Endodermal cell (in vitro differentiated cells): ENCODE data around the gene IQCM. TPM values are rescaled to one million over a fixed set of nuclear protein-coding genes. Genes with fewer than 3 reads are reported as not detected.

Source experiments
- DNase-seq: peaks from one replicate; pipeline ENCODE4 v3.0.0-alpha.2; 2017
- H3K27ac ChIP-seq: 2 replicates; pipeline ENCODE4 v1.5.1; 2013; ENCODE audit warnings: mild to moderate bottlenecking, low read depth, low read length, moderate library complexity
- H3K27me3 ChIP-seq: 2 replicates; pipeline ENCODE4 v1.6.1; 2013; ENCODE audit warnings: mild to moderate bottlenecking, low read length, moderate library complexity; ENCODE audit not compliant: insufficient read depth, control insufficient read depth, poor library complexity, severe bottlenecking
- H3K36me3 ChIP-seq: 2 replicates; pipeline ENCODE4 v1.7.0; 2013; ENCODE audit warnings: mild to moderate bottlenecking, low read length, moderate library complexity; ENCODE audit not compliant: control insufficient read depth, insufficient read depth
- H3K4me1 ChIP-seq: one replicate; pipeline ENCODE4 v1.7.0; 2013; ENCODE audit warnings: low read length; ENCODE audit not compliant: control insufficient read depth, insufficient read depth
- H3K4me3 ChIP-seq: 2 replicates; pipeline ENCODE4 v1.5.1; 2013; ENCODE audit warnings: mild to moderate bottlenecking, low read length, moderate library complexity
- H3K9ac ChIP-seq: 2 replicates; pipeline ENCODE4 v1.6.1; 2013; ENCODE audit warnings: mild to moderate bottlenecking, low read length, moderate library complexity; ENCODE audit not compliant: poor library complexity, severe bottlenecking; ENCODE audit errors: extremely low read depth
- H3K9me3 ChIP-seq: 2 replicates; pipeline ENCODE4 v1.6.1; 2013; ENCODE audit warnings: mild to moderate bottlenecking, low read length, moderate library complexity; ENCODE audit not compliant: control insufficient read depth
- H3K27ac Mint-ChIP-seq: 2 replicates; pipeline ENCODE4 v1.8.0; 2020; ENCODE audit warnings: mixed read lengths
- H3K27me3 Mint-ChIP-seq: 2 replicates; pipeline ENCODE4 v1.8.0; 2021; ENCODE audit warnings: mild to moderate bottlenecking, mixed read lengths; ENCODE audit not compliant: insufficient read depth
- H3K36me3 Mint-ChIP-seq: 2 replicates; pipeline ENCODE4 v1.8.0; 2020; ENCODE audit warnings: low read depth, mixed read lengths
- H3K4me1 Mint-ChIP-seq: 2 replicates; pipeline ENCODE4 v1.8.0; 2020; ENCODE audit warnings: mixed read lengths
- H3K4me3 Mint-ChIP-seq: 2 replicates; pipeline ENCODE4 v1.8.0; 2020; ENCODE audit warnings: mild to moderate bottlenecking, moderate library complexity, mixed read lengths
- H3K9me3 Mint-ChIP-seq: 2 replicates; pipeline ENCODE4 v1.8.0; 2020; ENCODE audit warnings: mild to moderate bottlenecking, mixed read lengths
- CTCF ChIP-seq: fragments of 200-600 bp; sonication (generic); conservative IDR thresholded peaks from 2 replicates; pipeline ENCODE4 v1.5.0; 2021; ENCODE audit warnings: antibody characterized with exemption, mild to moderate bottlenecking
- WGBS, 2 experiments: methylation state at CpG; one replicate each; pipeline versions ENCODE4 v1.1.5 to v1.1.7; 2013; ENCODE audit warnings: missing lambda C conversion rate in 2 of 2, mixed read lengths in 1 of 2; ENCODE audit not compliant: insufficient coverage in 1 of 2, insufficient read length in 1 of 2; 5-methylcytosine and 5-hydroxymethylcytosine counted together
- total RNA-seq, 2 donors: library from RNA; stranded (reverse); fragmentation: NEBNext Ultra II Directional in 1 of 2; extraction: Animal tissue kit (Norgen Biotek cat#: 25700) in 1 of 2; gene quantifications; 2 replicates in 1 of 2; 3 replicates in 1 of 2; pipeline ENCODE4 v1.2.1, GENCODE V29; 2021

Gene IQCM
- total RNA-seq, 2 donors from 2014 or later, result not detected

GRCh38 chr4:149728444-149728843 is 87.2 kb downstream of the IQCM start:
- WGBS, 2 experiments, result 86% methylated on average over 1 of the region's 1 CpG; no CpG with 5 or more reads in 1 of the 2 experiments
- no peaks in the 10 kb centered on the region for H3K36me3 ChIP-seq
- H3K27me3 ChIP-seq, result no peaks in the 10 kb centered on the region
- H3K27ac ChIP-seq, result no peak overlapping the region
- H3K36me3 Mint-ChIP-seq, result no peaks in the 10 kb centered on the region
- no peaks in the 10 kb centered on the region for H3K9me3 Mint-ChIP-seq
- H3K4me3 ChIP-seq, result no peak overlapping the region
- H3K27me3 Mint-ChIP-seq, result no peaks in the 10 kb centered on the region
- no peak overlapping the region for H3K27ac Mint-ChIP-seq
- no peak overlapping the region for H3K4me3 Mint-ChIP-seq
- no peak for TF ChIP-seq CTCF
- H3K4me1 ChIP-seq, result no peaks in the 10 kb centered on the region
- no peaks in the 10 kb centered on the region for H3K4me1 Mint-ChIP-seq
- no peak for DNase-seq
- no peaks in the 10 kb centered on the region for H3K9me3 ChIP-seq
- H3K9ac ChIP-seq, result no peak overlapping the region

- H3K9me3 ChIP-seq, result no peaks in the 10 kb centered on the region
- Mint-ChIP-seq H3K27me3 (no peaks in the 10 kb centered on the region), H3K9me3 (no peaks in the 10 kb centered on the region), H3K27ac (no peak overlapping the region), H3K4me3 (no peak overlapping the region), H3K4me1 (no peaks in the 10 kb centered on the region), H3K36me3 (no peaks in the 10 kb centered on the region)
- no peak overlapping the region for H3K4me3 ChIP-seq
- H3K36me3 ChIP-seq, result no peaks in the 10 kb centered on the region
- H3K27ac ChIP-seq, result no peak overlapping the region
- DNase-seq, result no peak
- no peak for TF ChIP-seq CTCF
- 71 to 89% methylated on average over 1 of the region's 1 CpG for WGBS, 2 experiments
- H3K4me1 ChIP-seq, result no peaks in the 10 kb centered on the region
- no peak overlapping the region for H3K9ac ChIP-seq
- no peaks in the 10 kb centered on the region for H3K27me3 ChIP-seq
These were observed 88.0 kb downstream of the IQCM start for GRCh38 chr4:149727663-149728062.

GRCh38 chr4:149723065-149723464 is 92.6 kb downstream of the IQCM start:
- Histone ChIP-seq H3K4me1 (no peaks in the 10 kb centered on the region), H3K27ac (no peak overlapping the region), H3K9ac (no peak overlapping the region), H3K4me3 (no peak overlapping the region), H3K27me3 (no peaks in the 10 kb centered on the region), H3K9me3 (no peaks in the 10 kb centered on the region), H3K36me3 (no peaks in the 10 kb centered on the region)
- no peaks in the 10 kb centered on the region for H3K36me3 Mint-ChIP-seq
- no peak for TF ChIP-seq CTCF
- no peak for DNase-seq
- WGBS, 2 experiments, result 72% methylated on average over 1 of the region's 2 CpGs; no CpG with 5 or more reads in 1 of the 2 experiments
- H3K4me1 Mint-ChIP-seq, result no peaks in the 10 kb centered on the region
- no peak overlapping the region for H3K27ac Mint-ChIP-seq
- H3K9me3 Mint-ChIP-seq, result no peaks in the 10 kb centered on the region
- no peak overlapping the region for H3K4me3 Mint-ChIP-seq
- no peaks in the 10 kb centered on the region for H3K27me3 Mint-ChIP-seq
